Activated T-cell treated with anti-CD3 and anti-CD28 coated beads for 4 hours (primary cell): ENCODE results near the gene LYPD6B.

ENCODE experiments used
- DNase-seq: peaks from one replicate; pipeline ENCODE4 v3.0.0-alpha.2; 2020

Gene LYPD6B

GRCh38 chr2:149167001-149167780, 128.7 kb downstream of the LYPD6B start:
- peak; percentile 8 for DNase-seq

GRCh38 chr2:149167941-149168340, 129.4 kb downstream of the LYPD6B start:
- DNase-seq = no peak

- no peak for DNase-seq
These were observed 131.2 kb downstream of the LYPD6B start for GRCh38 chr2:149169656-149170055.

- DNase-seq = no peak
These were observed 131.7 kb downstream of the LYPD6B start for GRCh38 chr2:149170156-149170555.

- DNase-seq = no peak
These were observed 132.4 kb downstream of the LYPD6B start for GRCh38 chr2:149170911-149171310.

GRCh38 chr2:149173220-149173619, 134.7 kb downstream of the LYPD6B start:
- no peak for DNase-seq

GRCh38 chr2:149175956-149176355, 137.5 kb downstream of the LYPD6B start:
- no peak for DNase-seq

GRCh38 chr2:149178612-149179011, 140.1 kb downstream of the LYPD6B start:
- no peak for DNase-seq

GRCh38 chr2:149180226-149180875, 141.9 kb downstream of the LYPD6B start:
- no peak for DNase-seq

- DNase-seq = no peak
These were observed 144.7 kb downstream of the LYPD6B start for GRCh38 chr2:149183187-149183586.

- no peak for DNase-seq
These were observed 146.5 kb downstream of the LYPD6B start for GRCh38 chr2:149184991-149185390.

- no peak for DNase-seq
These were observed 147.5 kb downstream of the LYPD6B start for GRCh38 chr2:149185942-149186490.

- DNase-seq = no peak
These were observed 148.6 kb downstream of the LYPD6B start for GRCh38 chr2:149187057-149187456.

GRCh38 chr2:149188291-149188690, 149.8 kb downstream of the LYPD6B start:
- DNase-seq = no peak

- no peak for DNase-seq
These were observed 151.3 kb downstream of the LYPD6B start for GRCh38 chr2:149189769-149190168.

- DNase-seq = no peak
These were observed 153.4 kb downstream of the LYPD6B start for GRCh38 chr2:149191915-149192314.

- DNase-seq = no peak
These were observed 153.9 kb downstream of the LYPD6B start for GRCh38 chr2:149192427-149192826.

GRCh38 chr2:149200109-149200520, 161.6 kb downstream of the LYPD6B start:
- no peak for DNase-seq

GRCh38 chr2:149204686-149205085, 166.2 kb downstream of the LYPD6B start:
- no peak for DNase-seq

GRCh38 chr2:149205143-149205542, 166.6 kb downstream of the LYPD6B start:
- DNase-seq = no peak

- no peak for DNase-seq
These were observed 175.4 kb downstream of the LYPD6B start for GRCh38 chr2:149213764-149214493.

GRCh38 chr2:149218497-149218896, 180.0 kb downstream of the LYPD6B start:
- DNase-seq = no peak

GRCh38 chr2:149219856-149220255, 181.4 kb downstream of the LYPD6B start:
- no peak for DNase-seq

GRCh38 chr2:149221002-149221401, 182.5 kb downstream of the LYPD6B start:
- no peak for DNase-seq
